ENCODE measurements around the gene TNS4.

The TNS4 gene

DNA sequence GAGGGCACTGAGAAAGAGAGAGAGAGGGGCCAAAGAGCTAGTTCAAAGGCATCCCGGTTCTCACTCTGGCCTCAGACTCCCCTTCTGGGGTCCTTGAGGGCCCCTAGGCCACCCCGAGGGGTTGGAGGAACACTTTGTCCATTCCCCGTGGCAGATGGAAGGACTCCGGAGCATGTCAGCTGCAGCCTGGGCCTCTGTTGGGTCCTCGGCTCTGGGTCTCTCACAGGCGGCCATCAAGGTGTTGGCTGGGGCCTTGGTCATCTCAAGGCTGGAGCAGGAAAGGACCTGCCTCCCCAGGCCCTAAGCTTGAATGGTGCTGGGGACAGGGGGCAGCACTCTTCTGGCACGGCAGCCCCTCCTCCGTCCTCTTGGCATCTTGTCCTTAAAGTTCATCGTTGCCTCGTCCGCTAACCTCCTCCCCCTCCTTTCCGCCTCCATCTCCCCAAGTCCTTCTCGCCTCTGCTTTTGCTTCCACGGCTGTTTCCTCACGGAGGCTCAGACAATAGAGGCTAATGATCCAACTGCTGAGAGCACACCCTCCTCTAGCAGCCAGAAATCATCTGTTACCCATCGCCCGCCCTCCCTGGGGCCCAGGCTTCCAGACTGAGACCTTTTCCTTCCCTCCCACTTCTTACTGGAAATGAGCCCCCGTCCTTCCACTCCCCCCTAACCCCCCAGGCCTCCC lies 40.6 kb upstream of the TNS4 start:
- no peak overlapping the region for H3K4me3 ChIP-seq (ENCODE audit: extremely low read depth, insufficient read depth, low read length, poor library complexity, severe bottlenecking)
- peaks cover 18% of the 10 kb centered on the region for H3K4me1 ChIP-seq (ENCODE audit: control insufficient read depth, insufficient read depth, low read length, poor library complexity, severe bottlenecking)
- 79 to 85% methylated on average over 16 to 17 of the region's 18 CpGs for WGBS, 2 experiments (ENCODE audit: insufficient coverage in 2 of 2)
- peak overlapping the region; percentile 87 for H3K27ac ChIP-seq (ENCODE audit: low read depth, low read length, severe bottlenecking)
- no peaks in the 10 kb centered on the region for H3K9me3 ChIP-seq (ENCODE audit: control insufficient read depth, low read length)
- H3K36me3 ChIP-seq (ENCODE audit: control insufficient read depth, insufficient read depth, low read length) = no peaks in the 10 kb centered on the region

DNA sequence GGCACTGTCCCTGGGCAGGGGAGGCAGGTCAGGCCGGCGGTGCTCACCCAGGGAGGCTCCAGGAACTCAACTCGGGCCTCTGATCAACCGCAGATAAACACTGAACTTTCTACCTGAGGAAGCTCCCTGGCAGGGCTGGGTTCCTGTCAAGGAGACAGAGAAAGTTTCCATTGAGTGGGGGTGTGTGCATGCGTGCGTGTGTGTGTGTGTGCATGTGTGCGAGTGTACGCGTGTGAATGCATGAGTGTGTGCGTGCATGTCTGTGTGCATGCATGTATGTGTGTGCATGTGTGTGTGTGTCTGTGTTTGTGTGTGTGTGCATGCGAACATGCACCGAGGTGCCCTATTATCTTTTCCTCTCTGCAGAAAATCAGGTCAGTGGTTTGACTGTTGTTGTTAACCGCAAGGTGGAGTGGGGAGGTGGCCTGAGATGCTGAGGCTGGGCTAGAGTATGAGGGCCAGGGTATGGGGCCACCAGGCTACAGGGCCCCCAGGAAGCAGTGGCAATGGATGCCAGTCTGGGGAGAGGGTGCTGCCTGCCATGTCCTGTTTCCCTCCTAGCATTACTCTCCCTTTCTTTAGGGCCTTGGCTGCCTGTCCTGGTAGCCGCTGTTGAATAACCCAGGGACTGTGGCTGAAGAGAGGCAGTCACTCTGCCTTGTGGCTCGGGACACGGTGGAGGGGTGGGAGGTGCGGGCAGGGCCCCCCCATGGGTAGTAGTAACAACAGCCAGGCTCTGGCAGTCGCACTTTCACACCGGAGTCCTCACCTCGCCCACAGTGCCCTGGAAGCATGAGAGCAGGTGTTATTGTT lies 39.8 kb upstream of the TNS4 start:
- H3K9me3 ChIP-seq (ENCODE audit: control insufficient read depth, low read length) = no peaks in the 10 kb centered on the region
- 91 to 98% methylated on average over 14 to 20 of the region's 20 CpGs for WGBS, 2 experiments (ENCODE audit: insufficient coverage in 2 of 2)
- peaks cover 21% of the 10 kb centered on the region for H3K4me1 ChIP-seq (ENCODE audit: control insufficient read depth, insufficient read depth, low read length, poor library complexity, severe bottlenecking)
- H3K4me3 ChIP-seq (ENCODE audit: extremely low read depth, insufficient read depth, low read length, poor library complexity, severe bottlenecking) = no peak overlapping the region
- H3K36me3 ChIP-seq (ENCODE audit: control insufficient read depth, insufficient read depth, low read length) = no peaks in the 10 kb centered on the region
- peak overlapping the region; percentile 87 for H3K27ac ChIP-seq (ENCODE audit: low read depth, low read length, severe bottlenecking)

DNA sequence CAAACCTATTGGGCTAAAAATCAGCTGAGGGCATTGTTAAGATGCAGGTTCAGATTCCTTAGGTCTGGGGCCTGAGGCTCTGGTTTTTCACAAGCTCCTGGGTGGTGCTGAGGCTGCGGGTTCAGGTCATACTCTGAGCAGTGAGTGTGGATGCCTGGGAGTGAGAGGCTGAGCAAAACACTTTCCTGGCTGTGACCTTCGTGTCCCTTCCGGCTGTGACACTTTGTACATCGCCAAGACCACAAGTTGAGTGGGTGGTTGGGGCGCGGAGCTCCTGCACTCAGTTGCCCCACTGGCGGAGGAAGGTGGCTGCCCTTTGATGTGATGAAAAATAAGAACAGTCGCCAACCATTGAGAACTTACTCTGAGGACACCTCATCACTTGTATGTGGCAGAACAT lies 39.0 kb upstream of the TNS4 start:
- Histone ChIP-seq H3K4me1 (ENCODE audit: control insufficient read depth, insufficient read depth, low read length, poor library complexity, severe bottlenecking) (peaks cover 25% of the 10 kb centered on the region), H3K36me3 (ENCODE audit: control insufficient read depth, insufficient read depth, low read length) (no peaks in the 10 kb centered on the region), H3K9me3 (ENCODE audit: control insufficient read depth, low read length) (no peaks in the 10 kb centered on the region), H3K4me3 (ENCODE audit: extremely low read depth, insufficient read depth, low read length, poor library complexity, severe bottlenecking) (no peak overlapping the region), H3K27ac (ENCODE audit: low read depth, low read length, severe bottlenecking) (no peak overlapping the region)
- 91 to 96% methylated on average over 8 of the region's 8 CpGs for WGBS, 2 experiments (ENCODE audit: insufficient coverage in 2 of 2)

DNA sequence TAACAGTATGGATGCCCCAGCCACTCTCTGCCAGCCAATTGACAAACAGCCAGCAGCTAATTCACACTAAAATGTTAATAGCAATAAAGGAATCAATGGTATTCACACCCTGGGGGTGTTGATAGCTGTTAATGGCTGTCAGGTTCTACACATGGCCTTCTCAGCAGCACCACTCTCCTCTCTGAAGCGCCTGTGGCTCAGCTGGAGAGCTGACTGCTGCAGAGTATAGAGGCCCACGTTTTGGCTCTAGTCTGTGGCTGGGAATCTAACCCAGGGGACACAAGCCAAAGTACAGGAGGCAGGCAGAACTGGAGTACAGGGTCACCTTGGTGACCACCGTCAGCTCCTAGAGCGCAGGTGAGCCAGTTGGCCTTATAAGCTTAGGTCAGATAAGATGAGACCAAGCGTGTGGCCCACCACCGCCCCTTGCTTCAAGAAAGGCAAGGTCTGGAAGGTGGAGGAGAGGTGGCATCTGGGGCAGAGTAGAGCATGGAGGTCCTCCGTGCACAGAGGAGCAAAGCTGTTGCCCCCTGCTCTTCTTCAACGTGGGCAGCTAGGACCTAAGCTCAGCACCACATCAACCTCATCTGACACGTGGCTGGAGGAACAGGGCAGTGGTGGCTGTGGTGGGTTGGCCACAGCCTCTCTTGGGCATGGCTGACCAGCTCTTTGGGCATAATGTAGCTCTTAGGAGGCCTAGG lies 38.4 kb upstream of the TNS4 start:
- 82 to 88% methylated on average over 7 to 8 of the region's 9 CpGs for WGBS, 2 experiments (ENCODE audit: insufficient coverage in 2 of 2)
- H3K36me3 ChIP-seq (ENCODE audit: control insufficient read depth, insufficient read depth, low read length) = no peaks in the 10 kb centered on the region
- no peaks in the 10 kb centered on the region for H3K9me3 ChIP-seq (ENCODE audit: control insufficient read depth, low read length)
- H3K4me1 ChIP-seq (ENCODE audit: control insufficient read depth, insufficient read depth, low read length, poor library complexity, severe bottlenecking) = peaks cover 25% of the 10 kb centered on the region
- no peak overlapping the region for H3K4me3 ChIP-seq (ENCODE audit: extremely low read depth, insufficient read depth, low read length, poor library complexity, severe bottlenecking)
- H3K27ac ChIP-seq (ENCODE audit: low read depth, low read length, severe bottlenecking) = no peak overlapping the region

DNA sequence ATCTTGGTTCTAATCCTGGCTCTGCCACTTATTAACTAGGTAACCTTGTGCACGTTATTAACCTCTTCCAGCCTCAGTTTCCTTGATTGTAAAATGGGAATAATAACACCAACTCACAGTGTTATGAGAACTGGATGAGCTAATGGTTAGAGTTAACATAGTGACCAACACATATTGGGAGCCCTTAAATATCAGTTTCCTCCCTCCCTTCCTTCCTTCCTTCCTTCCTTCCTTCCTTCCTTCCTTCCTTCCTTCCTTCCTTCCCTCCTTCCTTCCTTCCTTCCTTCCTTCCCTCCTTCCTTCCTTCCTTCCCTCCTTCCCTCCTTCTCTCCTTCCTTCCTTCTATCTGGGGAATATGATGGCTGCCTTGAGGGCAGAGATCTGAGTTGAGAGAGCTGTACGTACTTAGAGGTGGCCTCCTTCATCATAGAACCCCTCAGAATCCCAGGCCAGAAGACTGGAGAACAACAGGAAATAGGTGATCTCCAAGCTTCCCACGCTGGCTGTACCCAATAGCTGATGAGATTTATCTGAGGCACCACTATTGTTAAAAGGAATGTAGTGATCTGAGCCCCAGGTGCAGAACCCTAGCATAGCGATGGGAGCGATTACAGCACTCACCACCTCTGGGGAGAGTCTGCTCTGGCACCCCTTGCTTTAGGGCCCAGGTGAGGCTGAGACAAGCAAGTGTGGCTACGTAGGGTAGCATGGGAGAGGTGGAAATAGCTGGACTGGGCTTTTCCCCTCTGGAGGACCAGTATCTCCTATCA lies 37.7 kb upstream of the TNS4 start:
- 83 to 98% methylated on average over 3 to 5 of the region's 6 CpGs for WGBS, 2 experiments (ENCODE audit: insufficient coverage in 2 of 2)
- no peak overlapping the region for H3K4me3 ChIP-seq (ENCODE audit: extremely low read depth, insufficient read depth, low read length, poor library complexity, severe bottlenecking)
- peaks cover 25% of the 10 kb centered on the region for H3K4me1 ChIP-seq (ENCODE audit: control insufficient read depth, insufficient read depth, low read length, poor library complexity, severe bottlenecking)
- no peaks in the 10 kb centered on the region for H3K36me3 ChIP-seq (ENCODE audit: control insufficient read depth, insufficient read depth, low read length)
- H3K27ac ChIP-seq (ENCODE audit: low read depth, low read length, severe bottlenecking) = no peak overlapping the region
- no peaks in the 10 kb centered on the region for H3K9me3 ChIP-seq (ENCODE audit: control insufficient read depth, low read length)

DNA sequence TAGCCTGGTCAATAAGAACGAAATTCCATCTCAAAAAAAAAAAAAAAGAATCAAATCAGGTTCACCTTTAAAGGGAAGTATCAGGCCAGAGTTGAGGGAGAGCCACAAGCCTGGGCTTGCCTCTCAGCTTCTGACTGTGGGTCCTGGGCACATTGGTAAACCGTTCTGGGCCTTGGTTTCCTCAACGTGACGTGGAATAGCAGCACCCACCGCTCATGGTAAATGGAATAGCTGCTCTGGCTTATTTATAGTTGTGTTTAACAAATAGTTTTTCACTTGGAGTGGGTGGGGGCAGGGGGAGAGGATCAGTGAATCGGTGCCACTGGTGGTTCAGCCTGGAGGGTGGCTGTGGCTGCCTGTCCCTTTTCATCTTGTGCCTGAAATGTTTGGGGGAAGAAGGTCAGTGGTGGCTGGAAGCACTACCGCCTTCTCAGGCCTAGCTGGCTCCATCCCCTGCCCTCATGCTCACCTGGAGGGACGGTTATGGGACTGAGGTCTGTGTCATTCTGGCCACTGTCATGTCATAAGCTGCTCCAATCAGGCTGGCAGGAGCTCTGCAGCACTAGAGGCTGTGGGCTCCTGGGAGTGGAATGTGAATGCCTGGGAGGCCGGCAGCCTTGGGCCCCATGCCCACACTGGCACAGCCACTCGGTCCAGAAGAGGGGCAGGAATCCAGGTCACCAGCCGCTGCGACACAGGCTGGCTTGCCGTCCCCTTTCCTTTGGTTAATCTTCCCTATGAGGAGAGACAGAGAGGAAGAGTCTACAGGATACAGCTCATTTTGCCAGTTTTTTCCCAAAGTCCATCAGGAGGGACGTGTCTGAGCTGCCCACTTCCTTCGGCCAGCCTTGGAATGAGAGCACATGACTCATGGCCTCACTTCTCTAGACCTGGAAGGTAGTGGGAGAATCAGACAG lies 36.9 kb upstream of the TNS4 start:
- Histone ChIP-seq H3K27ac (ENCODE audit: low read depth, low read length, severe bottlenecking) (no peak overlapping the region), H3K4me3 (ENCODE audit: extremely low read depth, insufficient read depth, low read length, poor library complexity, severe bottlenecking) (no peak overlapping the region), H3K4me1 (ENCODE audit: control insufficient read depth, insufficient read depth, low read length, poor library complexity, severe bottlenecking) (peaks cover 25% of the 10 kb centered on the region), H3K36me3 (ENCODE audit: control insufficient read depth, insufficient read depth, low read length) (no peaks in the 10 kb centered on the region), H3K9me3 (ENCODE audit: control insufficient read depth, low read length) (no peaks in the 10 kb centered on the region)
- 96 to 97% methylated on average over 12 to 14 of the region's 15 CpGs for WGBS, 2 experiments (ENCODE audit: insufficient coverage in 2 of 2)

DNA sequence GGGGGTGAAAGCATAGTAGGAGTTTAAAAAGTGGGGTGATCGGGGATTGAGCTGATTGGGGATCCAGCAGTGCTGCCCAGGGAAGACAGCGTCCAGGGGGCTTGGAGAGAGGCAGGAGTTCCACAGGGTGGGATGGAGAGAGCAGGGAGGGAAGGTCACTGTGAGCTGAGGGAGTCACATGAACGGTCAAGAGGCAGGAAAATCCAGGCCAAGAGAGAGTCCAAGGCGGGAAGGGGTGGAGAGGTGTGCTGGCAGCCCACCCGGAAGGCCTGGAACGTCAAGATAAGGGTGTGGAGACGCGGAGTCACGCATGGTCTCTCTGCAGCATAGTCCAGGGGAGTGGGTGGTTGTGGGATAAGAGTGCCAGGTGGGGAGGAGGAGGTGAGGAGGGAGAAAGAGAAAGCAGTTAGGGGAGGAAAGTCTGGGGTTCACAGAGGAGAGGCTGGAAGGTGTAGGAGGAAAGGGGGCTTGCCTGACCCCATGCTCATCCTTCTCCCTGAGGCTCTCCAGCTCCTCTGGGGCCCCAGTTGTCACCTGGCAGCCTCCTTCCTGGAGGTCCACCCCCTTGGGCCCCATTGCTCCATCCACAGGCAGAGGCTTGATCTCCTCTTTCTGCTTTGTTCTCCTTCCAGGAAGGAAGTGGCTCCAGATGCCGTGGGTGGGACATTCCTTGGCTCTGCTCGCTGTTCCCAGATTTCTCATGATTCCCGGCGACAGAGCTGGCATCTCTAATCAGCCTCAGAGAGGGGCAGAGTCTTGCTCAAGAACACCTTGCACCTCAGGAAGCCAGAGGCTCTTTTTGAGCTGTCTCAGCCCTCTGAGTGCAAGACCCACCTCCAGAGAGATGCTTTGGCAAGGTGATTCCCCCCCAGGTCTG lies 35.1 kb upstream of the TNS4 start:
- WGBS, 2 experiments (ENCODE audit: insufficient coverage in 2 of 2) = 77% methylated on average over 11 to 13 of the region's 13 CpGs
- no peak overlapping the region for H3K4me3 ChIP-seq (ENCODE audit: extremely low read depth, insufficient read depth, low read length, poor library complexity, severe bottlenecking)
- H3K4me1 ChIP-seq (ENCODE audit: control insufficient read depth, insufficient read depth, low read length, poor library complexity, severe bottlenecking) = peaks cover 13% of the 10 kb centered on the region
- H3K9me3 ChIP-seq (ENCODE audit: control insufficient read depth, low read length) = no peaks in the 10 kb centered on the region
- H3K27ac ChIP-seq (ENCODE audit: low read depth, low read length, severe bottlenecking) = peak overlapping the region; percentile 48
- H3K36me3 ChIP-seq (ENCODE audit: control insufficient read depth, insufficient read depth, low read length) = no peaks in the 10 kb centered on the region

DNA sequence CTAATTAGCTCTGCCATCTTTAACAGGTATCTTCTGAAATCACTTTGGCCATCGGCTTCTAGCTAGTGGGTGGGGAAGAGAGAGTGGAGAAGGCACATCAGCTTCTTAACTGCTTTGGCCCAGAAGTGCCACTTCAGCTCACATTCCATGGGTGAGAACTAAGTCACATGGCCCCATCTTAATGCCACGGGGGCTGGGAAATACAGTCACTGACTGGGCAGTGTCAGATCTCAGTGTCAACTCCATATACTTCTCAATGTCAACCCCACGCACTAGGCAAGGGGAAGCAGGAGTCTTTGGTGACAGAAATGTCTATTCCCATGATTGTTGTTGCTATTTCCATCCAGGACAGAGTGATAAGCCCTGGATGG lies 34.5 kb upstream of the TNS4 start:
- Histone ChIP-seq H3K4me3 (ENCODE audit: extremely low read depth, insufficient read depth, low read length, poor library complexity, severe bottlenecking) (no peak overlapping the region), H3K9me3 (ENCODE audit: control insufficient read depth, low read length) (no peaks in the 10 kb centered on the region), H3K4me1 (ENCODE audit: control insufficient read depth, insufficient read depth, low read length, poor library complexity, severe bottlenecking) (peaks cover 13% of the 10 kb centered on the region), H3K36me3 (ENCODE audit: control insufficient read depth, insufficient read depth, low read length) (no peaks in the 10 kb centered on the region), H3K27ac (ENCODE audit: low read depth, low read length, severe bottlenecking) (no peak overlapping the region)
- WGBS, 2 experiments (ENCODE audit: insufficient coverage in 2 of 2) = 78 to 92% methylated on average over 1 to 2 of the region's 3 CpGs

DNA sequence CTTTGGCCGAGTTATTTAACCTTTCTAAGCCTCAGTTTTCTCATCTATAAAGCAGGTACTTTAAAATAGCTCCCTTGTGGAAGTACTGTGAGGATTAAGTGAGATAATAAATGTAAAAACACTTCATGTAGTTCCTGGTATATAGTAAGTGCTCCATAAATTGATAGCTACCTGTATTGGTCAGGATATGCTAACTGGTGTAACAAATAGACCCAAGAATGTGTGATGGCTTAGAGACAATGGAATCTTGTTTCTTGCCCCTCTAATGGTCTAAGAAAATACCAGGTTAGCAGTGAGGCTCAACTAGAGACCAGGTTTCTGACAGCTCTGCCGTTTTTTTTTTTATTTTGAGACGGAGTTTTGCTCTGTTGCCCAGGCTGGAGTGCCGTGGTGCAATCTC lies 34.0 kb upstream of the TNS4 start:
- WGBS, 2 experiments (ENCODE audit: insufficient coverage in 2 of 2) = 96% methylated on average over 3 of the region's 4 CpGs
- Histone ChIP-seq H3K9me3 (ENCODE audit: control insufficient read depth, low read length) (no peaks in the 10 kb centered on the region), H3K36me3 (ENCODE audit: control insufficient read depth, insufficient read depth, low read length) (no peaks in the 10 kb centered on the region), H3K4me3 (ENCODE audit: extremely low read depth, insufficient read depth, low read length, poor library complexity, severe bottlenecking) (no peak overlapping the region), H3K27ac (ENCODE audit: low read depth, low read length, severe bottlenecking) (no peak overlapping the region), H3K4me1 (ENCODE audit: control insufficient read depth, insufficient read depth, low read length, poor library complexity, severe bottlenecking) (peaks cover 13% of the 10 kb centered on the region)

Measured in mesodermal cell (in vitro differentiated cells).